ENCODE results near the gene MEIS1. TPM values are rescaled to one million over a fixed set of nuclear protein-coding genes. Genes with fewer than 3 reads are reported as not detected.

MEIS1 gene
- total and polyA plus RNA-seq, 2 experiments from 2014 or later: 19.1 to 44.4 TPM

- no peaks in the 10 kb centered on the region; the same call in 1 of the 2 replicates for H4K20me1 ChIP-seq (ENCODE audit: insufficient read depth)
- H3K9me2 ChIP-seq (ENCODE audit: insufficient read depth): no peaks in the 10 kb centered on the region
- TF ChIP-seq EZH2phosphoT487 (IDR thresholded peaks at IDR 0.05; ENCODE audit: insufficient read depth, low read depth): no peak
- H3K4me3 ChIP-seq: no peak overlapping the region
- no peak overlapping the region for H2AFZ ChIP-seq
- DNase-seq: no peak
- peaks cover 34% of the 10 kb centered on the region for H3K4me1 ChIP-seq (ENCODE audit: insufficient read depth)
- no peak overlapping the region for H3K9ac ChIP-seq
- in situ Hi-C loops (cut with MboI): no loop called here
- H3K27ac ChIP-seq: no peak overlapping the region
- H3K27me3 ChIP-seq (replicated peaks; ENCODE audit: insufficient read depth): no peaks in the 10 kb centered on the region
- peaks cover 78% of the 10 kb centered on the region for H3K79me2 ChIP-seq (ENCODE audit: insufficient read depth)
- 90 to 96% methylated on average over 5 of the region's 5 CpGs for WGBS, 2 experiments (ENCODE audit: low coverage in 1 of 2, low lambda C conversion rate in 2 of 2, missing lambda C conversion rate in 2 of 2)
- peaks cover 40% of the 10 kb centered on the region for H3F3A ChIP-seq (ENCODE audit: insufficient read depth)
- peaks cover 10% of the 10 kb centered on the region; the same call in 1 of the 2 replicates for H3K36me3 ChIP-seq (ENCODE audit: low read depth)
- no peaks in the 10 kb centered on the region for H3K9me3 ChIP-seq (ENCODE audit: low read depth)
- H3K4me2 ChIP-seq (ENCODE audit: unreplicated experiment): no peak overlapping the region
Measured at GRCh38 chr2:66498289-66498975, 63.5 kb downstream of the MEIS1 start.

- H3K27me3 ChIP-seq (replicated peaks; ENCODE audit: insufficient read depth): no peaks in the 10 kb centered on the region
Measured at GRCh38 chr2:66501267-66501666, 66.3 kb downstream of the MEIS1 start.

GRCh38 chr2:66506265-66506664, 71.3 kb downstream of the MEIS1 start:
- no peak overlapping the region for H2AFZ ChIP-seq
- H3F3A ChIP-seq (ENCODE audit: insufficient read depth): no peaks in the 10 kb centered on the region
- no peaks in the 10 kb centered on the region for H3K9me3 ChIP-seq (ENCODE audit: low read depth)
- no peaks in the 10 kb centered on the region for H3K9me2 ChIP-seq (ENCODE audit: insufficient read depth)
- no peaks in the 10 kb centered on the region for H3K27me3 ChIP-seq (replicated peaks; ENCODE audit: insufficient read depth)
- H3K4me2 ChIP-seq (ENCODE audit: unreplicated experiment): no peak overlapping the region
- TF ChIP-seq EZH2 (IDR thresholded peaks at IDR 0.05; ENCODE audit: insufficient read depth, poor library complexity, severe bottlenecking): no peak
- TF ChIP-seq EZH2phosphoT487 (IDR thresholded peaks at IDR 0.05; ENCODE audit: insufficient read depth, low read depth): no peak
- H3K36me3 ChIP-seq (ENCODE audit: low read depth): peaks cover 10% of the 10 kb centered on the region
- 98 to 100% methylated on average over 5 of the region's 5 CpGs for WGBS, 2 experiments (ENCODE audit: low coverage in 1 of 2, low lambda C conversion rate in 2 of 2, missing lambda C conversion rate in 2 of 2)
- no peak overlapping the region for H3K9ac ChIP-seq
- no peaks in the 10 kb centered on the region for H4K20me1 ChIP-seq (ENCODE audit: insufficient read depth)
- no peak overlapping the region for H3K4me3 ChIP-seq
- H3K27ac ChIP-seq: no peak overlapping the region
- H3K4me1 ChIP-seq (ENCODE audit: insufficient read depth): peaks cover 21% of the 10 kb centered on the region
- H3K79me2 ChIP-seq (ENCODE audit: insufficient read depth): peaks cover 84% of the 10 kb centered on the region
- DNase-seq: no peak
- in situ Hi-C loops (cut with MboI): no loop called here

More at GRCh38 chr2:66501267-66501666, 66.3 kb downstream of the MEIS1 start:
- Histone ChIP-seq H3K9ac (no peak overlapping the region), H3K4me3 (no peak overlapping the region), H4K20me1 (ENCODE audit: insufficient read depth) (no peaks in the 10 kb centered on the region; the same call in 1 of the 2 replicates), H3K79me2 (ENCODE audit: insufficient read depth) (peaks cover 95% of the 10 kb centered on the region), H3K9me3 (ENCODE audit: low read depth) (no peaks in the 10 kb centered on the region), H3F3A (ENCODE audit: insufficient read depth) (peaks cover 12% of the 10 kb centered on the region), H3K9me2 (ENCODE audit: insufficient read depth) (no peaks in the 10 kb centered on the region), H3K4me1 (ENCODE audit: insufficient read depth) (peaks cover 13% of the 10 kb centered on the region), H3K4me2 (ENCODE audit: unreplicated experiment) (no peak overlapping the region), H3K36me3 (ENCODE audit: low read depth) (peaks cover 10% of the 10 kb centered on the region; the same call in 1 of the 2 replicates), H2AFZ (no peak overlapping the region), H3K27ac (no peak overlapping the region)
- in situ Hi-C loops (cut with MboI): no loop called here
- DNase-seq: no peak
- TF ChIP-seq EZH2phosphoT487 (IDR thresholded peaks at IDR 0.05; ENCODE audit: insufficient read depth, low read depth) (no peak), EZH2 (IDR thresholded peaks at IDR 0.05; ENCODE audit: insufficient read depth, poor library complexity, severe bottlenecking) (no peak)

GRCh38 chr2:66507673-66508201, 72.8 kb downstream of the MEIS1 start:
- WGBS, 2 experiments (ENCODE audit: low coverage in 1 of 2, low lambda C conversion rate in 2 of 2, missing lambda C conversion rate in 2 of 2): 90% methylated on average over 13 of the region's 13 CpGs
- peaks cover 84% of the 10 kb centered on the region for H3K79me2 ChIP-seq (ENCODE audit: insufficient read depth)
- no peak overlapping the region for H3K9ac ChIP-seq
- no peak overlapping the region for H3K4me3 ChIP-seq
- no peak overlapping the region for H3K4me2 ChIP-seq (ENCODE audit: unreplicated experiment)
- H3K27ac ChIP-seq: 0 out of 2 replicates have a peak overlapping the region, but pooled peaks have one; percentile 31
- H3K9me2 ChIP-seq (ENCODE audit: insufficient read depth): no peaks in the 10 kb centered on the region
- TF ChIP-seq EZH2phosphoT487 (IDR thresholded peaks at IDR 0.05; ENCODE audit: insufficient read depth, low read depth) (no peak), EZH2 (IDR thresholded peaks at IDR 0.05; ENCODE audit: insufficient read depth, poor library complexity, severe bottlenecking) (no peak)
- no peaks in the 10 kb centered on the region for H4K20me1 ChIP-seq (ENCODE audit: insufficient read depth)
- no peaks in the 10 kb centered on the region for H3F3A ChIP-seq (ENCODE audit: insufficient read depth)
- in situ Hi-C loops (cut with MboI): no loop called here
- H3K36me3 ChIP-seq (ENCODE audit: low read depth): peaks cover 1% of the 10 kb centered on the region; the same call in 1 of the 2 replicates
- peaks cover 21% of the 10 kb centered on the region for H3K4me1 ChIP-seq (ENCODE audit: insufficient read depth)
- no peaks in the 10 kb centered on the region for H3K9me3 ChIP-seq (ENCODE audit: low read depth)
- DNase-seq: no peak
- H2AFZ ChIP-seq: no peak overlapping the region
- no peaks in the 10 kb centered on the region for H3K27me3 ChIP-seq (replicated peaks; ENCODE audit: insufficient read depth)

Data from GM23248 (cell line).